ENCODE measurements around the gene EDDM3A.
"Not testable (repeated sequence)": the region's sequence is repeated elsewhere in the genome, so short reads cannot be mapped to it uniquely, and the experiment has no call there.

EDDM3A gene

DNA sequence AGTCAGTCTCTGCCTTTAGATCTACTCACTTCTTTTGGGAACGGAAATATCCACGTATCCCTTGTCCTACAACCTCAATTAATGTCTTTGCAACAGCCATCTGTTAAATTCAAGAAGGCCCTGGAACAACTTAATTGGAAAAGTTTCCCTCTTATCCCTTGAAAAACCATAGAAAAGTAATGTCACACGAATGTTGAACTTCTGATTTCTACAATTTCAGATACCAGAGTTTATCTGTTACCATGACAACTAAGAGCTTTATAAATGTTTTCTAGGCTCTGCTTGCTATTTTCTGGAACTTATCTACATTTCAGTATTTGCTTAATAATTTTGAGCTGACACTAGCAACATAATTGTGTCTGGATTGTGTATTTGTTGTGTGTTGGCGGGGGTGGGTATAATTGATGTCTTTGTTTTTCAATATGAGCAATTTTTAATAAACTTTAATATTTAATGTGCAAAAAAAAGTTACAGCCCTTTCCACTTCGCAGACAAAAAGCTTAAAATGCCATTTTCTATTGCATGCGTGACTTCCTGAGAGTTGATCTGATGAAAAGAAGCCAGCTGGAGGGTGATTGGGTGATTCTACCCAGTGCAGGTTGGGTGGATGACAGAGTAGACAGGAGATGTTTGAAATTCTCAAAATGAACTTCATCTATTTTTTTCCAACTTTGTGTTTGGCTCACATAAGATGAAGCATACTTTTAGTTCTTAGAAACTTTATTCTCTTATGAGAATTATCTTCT is 11.8 kb upstream of the EDDM3A start:
- DNase-seq = no peak

GRCh38 chr14:20734430-20734806 is 11.3 kb upstream of the EDDM3A start:
- no peak for DNase-seq

GRCh38 chr14:20738292-20738691 is 7.4 kb upstream of the EDDM3A start:
- DNase-seq = not testable (repeated sequence)

DNA sequence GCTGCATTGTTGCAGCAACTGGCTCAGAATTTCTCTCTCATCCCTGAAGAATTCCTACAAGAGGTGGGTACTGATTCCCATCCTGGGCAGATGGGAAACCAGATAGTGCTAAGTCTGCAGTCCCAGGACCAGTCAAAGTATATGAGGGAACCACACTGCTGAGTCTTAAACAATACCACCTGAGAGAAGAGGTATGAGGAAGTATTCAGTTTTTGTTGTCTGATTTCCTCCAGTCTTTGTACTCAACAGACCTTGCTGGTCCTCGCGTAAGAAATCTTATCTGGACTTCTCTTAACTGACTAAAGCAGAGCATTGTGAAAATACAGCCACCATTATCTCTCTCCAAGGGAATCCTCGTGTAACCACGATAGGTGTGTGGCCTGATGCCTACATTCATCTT is 3.6 kb upstream of the EDDM3A start:
- DNase-seq = no peak

GRCh38 chr14:20743556-20743955 is 2.1 kb upstream of the EDDM3A start:
- DNase-seq = no peak

- no peak for DNase-seq
These were observed 879 bp downstream of the EDDM3A start for GRCh38 chr14:20746566-20746965.

- DNase-seq = no peak
These were observed 2.8 kb downstream of the EDDM3A start for GRCh38 chr14:20748439-20748838.

- DNase-seq = no peak
These were observed 4.5 kb downstream of the EDDM3A start for GRCh38 chr14:20750194-20750593.

GRCh38 chr14:20751963-20752562 is 6.4 kb downstream of the EDDM3A start:
- no peak for DNase-seq

- DNase-seq = no peak
These were observed 8.6 kb downstream of the EDDM3A start for GRCh38 chr14:20754308-20754707.

DNA sequence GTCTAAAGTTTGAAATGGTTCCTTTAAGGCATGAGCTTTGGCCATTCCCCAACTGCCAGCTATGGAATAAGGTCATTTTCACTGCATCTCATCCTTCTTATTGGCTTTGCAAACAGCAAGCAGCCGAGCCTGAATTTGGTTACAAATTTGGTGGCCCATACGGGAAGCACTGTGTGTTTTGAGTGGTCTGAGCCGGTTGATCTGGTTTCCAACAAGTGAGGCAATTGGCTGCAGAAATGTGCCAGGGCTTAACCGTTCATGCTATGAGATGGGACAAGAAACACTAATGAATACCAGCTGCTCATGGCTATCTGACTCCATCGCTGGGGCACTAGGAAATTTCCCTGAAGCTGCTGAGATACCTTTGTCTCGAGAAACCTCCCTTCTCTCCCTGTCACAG is 9.3 kb downstream of the EDDM3A start:
- DNase-seq = no peak

DNA sequence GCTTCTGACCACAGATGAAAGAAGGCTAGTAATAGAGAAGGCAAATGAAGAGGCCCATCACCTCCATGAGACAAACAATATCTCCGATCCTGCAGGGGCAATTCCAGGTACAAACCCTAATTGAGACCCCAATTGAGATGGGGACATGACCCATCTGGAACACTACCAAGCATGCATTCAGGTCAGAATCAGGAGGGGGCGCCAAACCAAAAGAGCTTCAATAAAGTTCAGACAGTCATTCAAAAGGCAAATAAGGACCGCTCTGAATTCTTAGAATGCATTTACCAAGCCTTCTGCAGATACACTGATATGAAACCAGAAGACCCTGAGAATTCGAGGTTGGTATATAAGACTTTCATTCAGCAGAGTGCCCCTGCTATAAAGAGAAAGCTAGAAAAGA is 12.3 kb downstream of the EDDM3A start:
- DNase-seq = no peak

DNA sequence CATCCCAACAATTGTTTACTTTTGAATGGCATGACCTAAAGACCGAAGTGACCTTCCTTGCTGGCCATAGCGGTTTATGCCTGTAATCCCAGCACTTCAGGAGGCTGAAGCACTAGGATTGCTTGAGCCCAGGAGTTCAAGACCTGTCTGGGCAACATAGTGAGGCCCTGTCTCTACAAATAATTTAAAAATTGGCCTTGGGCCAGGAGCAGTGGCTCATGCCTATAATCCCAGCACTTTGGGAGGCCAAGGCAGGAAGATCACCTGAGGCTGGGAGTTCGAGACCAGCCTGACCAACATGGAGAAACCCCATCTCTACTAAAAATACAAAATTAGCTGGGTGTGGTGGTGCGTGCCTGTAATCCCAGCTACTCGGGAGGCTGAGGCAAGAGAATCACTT is 13.8 kb downstream of the EDDM3A start:
- not testable (repeated sequence) for DNase-seq

- DNase-seq = no peak
These were observed 15.3 kb downstream of the EDDM3A start for GRCh38 chr14:20760950-20761349.

DNA sequence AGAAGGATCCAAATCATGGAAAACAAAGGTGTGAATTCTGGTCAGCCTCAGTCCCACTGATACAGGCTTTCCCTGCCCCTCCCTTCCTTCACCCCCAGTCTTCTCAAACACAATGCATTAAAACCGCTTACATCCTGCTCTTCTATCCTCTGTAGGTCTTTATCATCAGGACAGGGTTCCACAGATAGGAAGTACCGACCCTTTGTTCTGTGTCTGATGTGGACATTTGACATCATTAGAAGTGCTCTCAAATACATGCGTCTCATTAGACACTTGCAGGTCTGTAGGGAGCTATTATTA is 22.9 kb downstream of the EDDM3A start:
- DNase-seq = no peak

- no peak for DNase-seq
These were observed 23.7 kb downstream of the EDDM3A start for GRCh38 chr14:20769421-20769820.

DNA sequence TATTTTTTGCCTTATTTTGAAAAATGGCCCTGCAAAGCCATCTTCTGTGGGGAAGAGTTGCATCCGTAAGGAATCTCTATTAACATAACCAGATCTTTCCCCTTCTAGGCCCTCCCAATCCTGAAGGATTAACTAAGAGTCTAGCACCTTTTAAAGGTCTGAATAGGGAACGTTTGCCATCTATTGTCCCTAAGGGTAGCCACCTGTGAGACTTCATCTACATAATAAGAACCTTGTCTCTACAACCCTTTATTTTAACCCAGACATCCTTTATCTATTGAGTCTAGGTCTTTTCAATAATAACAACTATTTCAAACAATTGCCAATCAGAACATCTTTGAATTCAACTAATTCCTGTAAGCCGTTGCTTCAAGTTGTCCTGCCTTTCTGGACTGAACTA is 27.0 kb downstream of the EDDM3A start:
- no peak for DNase-seq

DNA sequence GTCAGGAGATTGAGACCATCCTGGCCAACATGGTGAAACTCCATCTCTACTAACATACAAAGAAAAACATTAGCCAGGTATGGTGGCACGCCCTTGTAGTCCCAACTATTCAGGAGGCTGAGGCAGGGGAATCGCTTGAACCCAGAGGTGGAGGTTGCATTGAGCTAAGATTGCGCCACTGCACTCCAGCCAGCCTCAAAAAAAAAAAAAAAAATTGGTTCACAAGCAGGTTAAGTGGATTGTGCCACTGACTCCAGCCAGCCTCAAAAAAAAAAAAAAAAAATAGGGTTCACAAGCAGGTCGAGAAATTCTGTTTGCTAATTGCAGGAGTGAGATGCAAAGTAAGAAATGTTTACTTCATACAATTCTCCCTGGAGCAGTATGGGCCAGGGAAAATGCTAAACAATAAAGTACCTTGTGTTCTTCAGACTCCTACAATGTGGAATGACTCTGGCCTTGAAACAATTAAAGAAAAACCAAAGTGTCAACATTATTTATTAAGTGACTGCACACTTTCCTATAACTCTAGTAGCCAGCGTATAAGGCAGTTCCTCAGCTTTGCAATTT is 28.7 kb downstream of the EDDM3A start:
- no peak for DNase-seq

GRCh38 chr14:20775043-20775442 is 29.4 kb downstream of the EDDM3A start:
- DNase-seq = no peak

GRCh38 chr14:20775901-20776300 is 30.2 kb downstream of the EDDM3A start:
- no peak for DNase-seq

DNA sequence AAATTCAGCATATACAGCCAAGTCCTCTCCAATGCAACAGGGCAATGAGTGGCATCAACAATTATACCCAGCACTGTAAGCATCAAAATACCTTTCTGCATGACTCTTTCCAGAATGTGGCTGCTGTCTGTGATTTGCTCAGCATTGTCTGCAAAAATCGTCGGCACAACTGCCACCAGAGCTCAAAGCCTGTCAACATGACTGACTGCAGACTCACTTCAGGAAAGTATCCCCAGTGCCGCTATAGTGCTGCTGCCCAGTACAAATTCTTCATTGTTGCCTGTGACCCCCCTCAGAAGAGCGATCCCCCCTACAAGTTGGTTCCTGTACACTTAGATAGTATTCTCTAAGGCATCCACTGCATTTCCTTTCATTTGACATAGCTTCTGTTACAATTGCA is 36.1 kb downstream of the EDDM3A start:
- DNase-seq = no peak

DNA sequence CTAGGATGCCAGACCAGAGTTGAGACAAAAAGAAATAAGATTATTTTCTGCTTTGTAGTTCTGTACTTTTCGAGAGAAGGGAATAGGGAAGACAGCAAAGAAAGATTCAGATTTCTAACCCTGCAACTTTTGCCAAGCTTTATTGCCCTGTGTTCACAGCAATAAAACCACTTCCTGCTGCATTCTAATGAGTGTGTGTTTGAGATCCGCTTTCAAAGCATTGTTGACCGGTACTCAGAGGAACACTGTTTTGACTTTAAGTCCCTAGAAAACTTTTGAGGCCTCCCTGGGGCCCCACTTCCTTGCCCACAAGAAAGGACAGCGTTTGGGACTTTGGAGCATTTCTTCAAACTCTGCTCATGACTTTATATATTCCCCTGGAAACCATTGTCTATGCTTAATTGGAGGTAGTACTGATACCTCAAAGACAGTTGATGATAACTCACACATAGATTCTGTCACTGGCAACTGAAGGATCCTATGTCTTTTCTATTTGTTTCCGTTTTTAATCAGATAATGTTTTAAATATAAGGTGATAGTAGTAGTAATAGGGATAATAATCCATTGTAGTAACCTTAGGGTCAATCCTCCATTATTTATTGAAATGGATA is 36.7 kb downstream of the EDDM3A start:
- no peak for DNase-seq

GRCh38 chr14:20787025-20787424 is 41.3 kb downstream of the EDDM3A start:
- DNase-seq = no peak

DNA sequence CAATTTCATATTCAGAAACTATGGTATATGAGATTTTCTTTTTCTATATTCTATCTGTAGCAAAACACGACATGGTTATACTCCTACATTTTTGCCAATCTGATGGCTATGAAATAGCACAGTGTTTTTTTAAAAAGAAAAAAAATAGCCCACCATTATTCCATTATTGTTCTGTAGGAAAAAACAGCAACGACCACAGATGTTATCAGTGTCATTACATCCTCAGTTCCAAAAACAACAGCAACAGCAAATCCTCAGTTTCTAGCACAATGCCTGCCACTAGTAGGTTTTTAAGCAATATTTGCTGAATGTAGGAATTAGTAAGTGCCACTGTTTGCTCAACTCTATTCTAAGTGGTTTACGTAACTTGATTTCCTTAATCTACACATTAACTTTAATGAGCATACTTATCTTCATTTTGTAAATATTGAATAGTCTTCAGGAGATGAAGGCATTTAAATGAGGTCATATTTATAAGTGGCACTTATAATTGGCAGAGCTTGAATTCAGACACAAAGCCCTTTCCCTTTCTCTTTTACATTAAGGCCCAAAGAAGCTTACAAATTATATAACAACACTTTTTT is 43.6 kb downstream of the EDDM3A start:
- DNase-seq = no peak
